ENCODE results near the gene TEX13C.
"Not testable (repeated sequence)": the region's sequence is repeated elsewhere in the genome, so short reads cannot be mapped to it uniquely, and the experiment has no call there.

Gene TEX13C

DNA sequence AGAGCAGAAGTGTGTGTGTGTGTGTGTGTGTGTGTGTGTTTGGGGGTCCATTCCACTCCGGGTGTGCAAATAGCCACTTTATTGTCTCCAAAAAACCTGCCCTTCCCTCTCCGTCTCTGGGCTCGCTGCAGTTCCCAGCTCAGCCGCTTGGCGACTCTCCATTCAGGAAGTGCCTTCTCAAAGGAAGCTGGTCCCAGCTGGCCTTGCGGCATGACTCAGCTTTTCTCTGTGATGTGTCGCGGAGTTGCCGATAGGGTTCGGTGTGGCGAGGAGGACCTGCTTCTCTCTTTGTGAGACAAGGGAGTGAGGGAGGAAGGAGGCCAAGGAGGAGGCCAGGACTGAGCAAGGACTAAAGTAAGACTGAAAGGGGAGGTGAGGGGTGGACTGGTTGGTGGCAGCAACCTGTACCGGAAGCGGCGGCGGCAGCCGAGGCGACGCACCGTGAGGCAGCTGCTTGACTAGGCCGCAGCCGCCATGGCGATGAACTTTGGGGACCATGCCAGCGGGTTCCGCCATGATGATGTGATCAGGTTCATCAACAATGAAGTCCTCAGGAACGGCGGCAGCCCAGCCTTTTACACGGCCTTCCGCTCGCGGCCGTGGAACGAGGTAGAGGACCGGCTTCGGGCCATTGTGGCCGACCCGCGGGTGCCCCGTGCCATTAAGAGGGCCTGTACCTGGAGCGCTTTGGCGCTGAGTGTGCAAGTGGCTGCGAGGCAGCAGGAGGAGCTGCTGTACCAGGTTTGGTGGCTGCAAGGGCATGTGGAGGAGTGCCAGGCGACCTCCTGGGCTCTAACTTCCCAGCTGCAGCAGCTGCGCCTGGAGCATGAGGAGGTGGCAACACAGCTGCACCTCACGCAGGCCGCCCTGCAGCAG lies at the start of gene TEX13C:
TSS of gene TEX13C (plus strand) at position 226 of the 876 bp plus-strand sequence. CDS start at position 475, 249 bp downstream.
- DNase-seq, result no peak

DNA sequence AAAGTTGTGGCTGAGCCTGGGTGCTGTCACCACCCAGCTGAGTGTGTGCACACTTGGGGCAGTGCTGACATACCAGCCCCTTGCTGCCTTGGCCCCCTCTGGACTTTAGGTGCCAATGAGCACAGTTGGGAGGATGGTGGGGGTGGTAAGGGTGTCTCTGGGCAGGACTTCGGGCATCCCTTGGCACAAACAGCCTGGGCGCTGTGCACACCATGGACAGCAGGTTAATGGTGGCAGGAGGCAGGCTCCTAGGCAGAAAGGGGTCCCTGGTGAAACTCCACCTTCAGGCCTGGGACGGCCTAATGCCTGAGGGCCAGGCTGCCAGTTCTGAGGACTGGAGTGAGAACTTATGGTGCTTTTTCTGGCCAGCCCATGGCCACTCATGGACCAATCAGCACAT lies 32.4 kb upstream of the TEX13C start:
- no peak for DNase-seq

DNA sequence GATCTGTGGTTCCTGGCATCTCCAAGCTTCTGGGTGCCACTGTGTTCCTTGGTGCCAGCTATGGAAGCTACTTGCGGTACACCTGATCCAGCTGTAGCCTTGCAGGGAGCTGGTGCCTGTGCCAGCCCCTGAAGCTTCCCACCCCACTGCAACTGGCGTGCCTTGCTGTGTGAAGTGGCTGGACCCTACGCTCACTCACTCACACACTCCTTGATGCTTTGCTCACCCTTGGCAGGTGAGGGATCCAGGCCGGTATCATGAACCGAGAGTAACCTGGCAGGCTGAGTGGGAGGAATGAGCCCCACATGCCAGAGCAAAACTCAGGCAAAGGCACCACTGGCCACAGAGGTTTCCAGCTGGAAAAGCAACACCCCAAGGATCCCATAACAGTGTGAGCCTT lies 31.3 kb upstream of the TEX13C start:
- no peak for DNase-seq

DNA sequence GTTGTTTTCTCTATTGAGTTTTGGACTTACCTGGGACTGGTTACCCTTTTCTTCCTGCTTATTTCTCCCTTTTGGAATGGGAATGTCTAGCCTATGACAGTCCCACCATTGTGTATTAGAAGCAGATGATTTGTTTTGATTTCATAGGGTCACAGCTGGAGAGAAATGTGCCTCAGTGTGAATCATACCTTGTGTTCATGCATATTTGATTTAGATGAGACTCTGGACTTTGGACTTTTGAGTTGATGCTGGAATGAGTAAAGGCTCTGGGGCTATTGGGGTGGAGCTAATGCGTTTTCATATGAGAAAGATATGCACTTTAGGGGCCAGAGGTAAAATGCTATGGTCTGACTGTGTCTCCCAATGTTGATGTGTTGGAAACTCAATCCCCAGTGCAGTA lies 30.5 kb upstream of the TEX13C start:
- DNase-seq, result no peak

DNA sequence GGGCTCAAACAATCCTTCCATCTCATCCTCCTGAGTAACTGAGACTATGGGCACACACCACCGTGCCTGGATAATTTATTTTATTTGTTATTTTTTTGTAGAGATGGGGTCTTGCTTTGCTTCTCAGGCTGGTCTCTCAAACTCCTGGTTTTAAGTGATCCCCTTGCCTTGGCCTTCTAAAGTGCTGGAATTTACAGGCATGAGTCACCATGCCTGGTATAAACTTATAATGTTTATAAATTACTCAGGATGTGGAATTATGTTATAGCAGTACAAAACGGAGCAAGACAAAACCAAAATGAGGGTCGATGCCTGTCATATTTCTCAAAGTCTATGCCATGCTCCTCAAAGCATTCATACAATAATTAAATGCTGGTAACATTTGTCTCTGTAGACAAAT lies 29.8 kb upstream of the TEX13C start:
- DNase-seq, result no peak

DNA sequence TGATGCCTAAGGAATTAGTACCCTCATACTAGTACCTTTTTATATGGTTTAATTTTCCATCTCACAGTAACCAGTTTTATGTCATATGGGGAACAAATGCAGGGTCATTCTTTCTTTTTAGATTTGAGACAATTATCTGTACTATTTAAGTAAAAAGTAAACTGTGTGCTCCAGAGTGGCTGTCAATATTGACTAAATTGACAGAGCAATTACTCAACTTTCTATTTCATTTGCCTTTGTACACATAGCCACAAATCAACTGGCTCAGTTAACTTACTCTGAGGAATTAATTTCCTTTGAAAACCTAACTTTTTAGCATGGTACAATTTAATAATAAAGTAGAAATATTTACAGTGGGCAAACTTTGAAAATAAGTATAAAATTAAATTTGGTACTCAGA lies 28.5 kb upstream of the TEX13C start:
- DNase-seq, result no peak

DNA sequence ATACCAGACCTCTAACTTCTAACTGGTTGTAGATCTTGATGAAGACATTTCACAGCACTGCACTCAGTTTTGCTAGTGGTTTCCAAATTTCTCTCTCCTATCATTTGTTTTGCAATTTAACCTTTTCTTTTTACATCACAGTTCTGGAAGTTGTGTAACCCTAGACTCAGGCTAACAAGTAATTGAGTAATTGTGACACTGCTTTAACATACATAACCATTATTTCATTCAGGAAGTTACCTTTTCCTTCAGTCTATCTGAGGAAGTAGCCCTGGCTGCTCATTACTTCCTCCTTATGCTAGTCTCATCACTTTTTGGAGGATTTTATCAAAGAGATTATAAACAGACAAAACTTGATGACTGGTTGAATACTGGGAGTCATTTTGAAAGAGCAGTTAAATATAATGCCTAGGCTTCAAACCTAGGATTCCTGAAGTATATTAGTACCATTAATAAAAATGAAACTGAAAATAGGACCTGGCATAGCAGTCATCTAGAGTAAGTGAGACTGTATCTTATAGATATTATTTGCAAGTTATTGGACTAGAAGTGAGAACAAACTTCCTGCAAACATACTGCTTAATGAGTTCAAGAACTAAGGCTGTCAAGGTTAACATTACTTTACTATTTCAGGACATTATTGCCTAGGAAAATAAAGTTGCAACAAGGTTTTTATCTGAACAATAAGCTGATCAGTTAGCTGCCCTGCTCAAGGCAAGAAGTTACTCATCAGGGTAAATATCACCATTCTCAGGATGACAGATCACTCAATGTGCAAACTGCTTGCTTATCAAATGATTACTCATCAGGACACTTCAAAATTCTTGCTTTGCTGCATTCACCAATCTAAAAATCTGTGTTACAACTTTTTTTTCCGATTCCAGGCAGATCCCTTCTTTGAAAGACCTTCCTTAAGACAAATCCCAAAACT lies 25.6 kb upstream of the TEX13C start:
- no peak for DNase-seq

DNA sequence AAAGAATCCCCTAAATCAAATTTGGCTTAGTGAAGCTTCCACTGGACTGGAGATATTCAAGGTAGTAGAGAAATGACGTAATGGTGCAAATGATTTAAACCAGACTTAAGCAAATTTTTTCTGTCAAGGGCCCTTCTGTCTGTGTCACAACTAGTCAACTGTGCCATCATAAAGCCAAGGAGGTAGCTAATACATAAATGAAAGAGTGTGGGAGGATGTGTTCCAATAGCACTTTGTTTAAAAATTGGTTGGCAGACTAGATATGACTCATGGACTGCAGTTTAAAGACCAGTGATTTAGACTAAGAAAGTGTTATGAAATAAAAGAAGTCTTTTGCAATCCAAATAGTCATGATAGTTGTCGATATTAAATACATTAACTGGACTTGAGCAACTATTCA lies 24.3 kb upstream of the TEX13C start:
- no peak for DNase-seq

DNA sequence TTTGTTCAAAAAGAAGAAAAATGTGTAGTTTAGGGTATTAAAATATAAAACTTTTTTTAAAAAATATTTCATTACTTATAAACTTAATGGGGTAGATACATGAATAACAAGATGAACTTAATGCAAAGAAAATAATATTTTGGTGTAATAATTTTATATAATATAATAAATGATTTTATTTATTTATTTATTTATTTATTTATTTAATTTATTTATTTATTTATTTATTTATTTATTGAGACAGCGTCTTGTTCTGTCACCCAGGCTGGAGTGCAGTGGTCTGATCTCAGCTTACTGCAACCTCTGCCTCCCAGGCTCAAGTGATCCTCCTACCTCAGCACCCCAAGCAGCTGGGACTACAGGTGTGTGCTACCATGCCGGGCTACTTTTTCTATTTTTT lies 20.8 kb upstream of the TEX13C start:
- DNase-seq, result no peak

DNA sequence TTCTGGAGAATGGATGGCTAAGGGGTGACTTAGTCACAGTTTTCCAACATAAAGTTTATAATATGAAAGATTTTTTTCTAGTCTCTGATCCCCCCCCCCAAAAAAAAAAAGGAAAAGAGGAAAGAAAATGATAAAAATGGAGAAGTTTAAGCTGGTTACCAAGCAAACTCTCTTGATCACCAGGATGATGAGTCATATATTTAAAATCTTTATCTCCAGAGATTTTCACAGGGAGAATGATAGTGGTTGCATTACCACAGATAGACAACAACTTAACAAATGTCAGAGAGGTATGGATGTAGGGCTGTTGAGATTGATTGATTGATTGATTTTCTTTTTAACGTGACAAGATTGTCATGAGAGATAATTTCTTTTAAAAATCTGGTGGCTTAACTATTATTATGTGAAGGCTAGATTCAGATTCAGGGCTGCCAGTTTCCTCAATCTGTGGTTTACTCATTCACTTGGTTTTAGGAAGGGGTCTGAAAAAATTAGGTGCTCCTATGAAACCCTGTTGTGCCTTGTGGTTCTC lies 13.3 kb upstream of the TEX13C start:
- DNase-seq, result no peak

DNA sequence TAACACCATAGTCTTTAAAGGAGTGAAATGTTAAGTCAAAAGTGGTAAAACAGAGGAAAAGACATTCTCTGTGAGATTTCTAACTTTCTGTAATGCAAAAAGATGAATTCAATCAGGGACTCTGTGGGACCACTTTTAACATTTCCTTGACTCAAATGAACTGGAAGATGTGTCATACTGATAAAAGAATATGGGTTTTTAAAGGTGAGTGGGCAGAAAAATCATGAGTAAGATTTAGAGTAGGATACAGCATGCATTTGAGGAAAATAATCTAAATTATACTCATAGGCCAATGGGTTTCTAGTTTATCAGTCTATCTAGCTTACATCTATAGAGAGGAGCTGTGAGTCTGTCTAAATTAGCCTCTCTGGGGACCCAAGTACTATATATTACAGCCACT lies 11.0 kb upstream of the TEX13C start:
- DNase-seq, result no peak

DNA sequence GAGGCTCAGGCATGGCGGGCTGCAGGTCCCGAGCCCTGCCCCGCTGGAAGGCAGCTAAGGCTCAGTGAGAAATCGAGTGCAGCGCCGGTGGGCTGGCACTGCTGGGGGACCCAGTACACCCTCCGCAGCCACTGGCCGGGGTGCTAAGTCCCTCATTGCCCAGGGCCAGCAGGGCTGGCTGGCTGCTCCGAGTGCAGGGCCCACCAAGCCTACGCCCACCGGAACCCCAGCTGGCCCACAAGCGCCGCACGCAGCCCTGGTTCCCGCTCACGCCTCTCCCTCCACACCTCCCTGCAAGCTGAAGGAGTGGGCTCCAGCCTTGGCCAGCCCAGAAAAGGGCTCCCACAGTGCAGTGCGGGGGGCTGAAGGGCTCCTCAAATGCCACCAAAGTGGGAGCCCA lies 505 bp upstream of the TEX13C start:
- not testable (repeated sequence) for DNase-seq

DNA sequence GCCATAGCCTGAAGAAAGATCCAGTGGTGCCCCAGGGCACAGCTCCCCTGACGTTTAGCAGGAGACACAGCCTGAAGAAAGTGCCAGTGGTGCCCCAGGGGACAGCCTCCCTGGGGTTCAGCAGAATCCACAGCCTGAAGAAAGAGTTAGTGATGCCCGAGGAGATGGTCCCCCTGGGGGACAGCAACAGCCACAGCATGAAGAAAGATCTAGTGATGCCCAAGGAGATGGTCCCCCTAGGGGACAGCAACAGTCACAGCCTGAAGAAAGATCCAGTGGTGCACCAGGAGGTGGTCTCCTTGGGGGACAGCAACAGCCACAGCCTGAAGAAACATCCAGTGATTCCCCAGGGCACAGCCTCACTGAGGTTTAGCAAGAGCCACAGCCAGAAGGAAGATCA lies 2.8 kb downstream of the TEX13C start:
- no peak for DNase-seq

DNA sequence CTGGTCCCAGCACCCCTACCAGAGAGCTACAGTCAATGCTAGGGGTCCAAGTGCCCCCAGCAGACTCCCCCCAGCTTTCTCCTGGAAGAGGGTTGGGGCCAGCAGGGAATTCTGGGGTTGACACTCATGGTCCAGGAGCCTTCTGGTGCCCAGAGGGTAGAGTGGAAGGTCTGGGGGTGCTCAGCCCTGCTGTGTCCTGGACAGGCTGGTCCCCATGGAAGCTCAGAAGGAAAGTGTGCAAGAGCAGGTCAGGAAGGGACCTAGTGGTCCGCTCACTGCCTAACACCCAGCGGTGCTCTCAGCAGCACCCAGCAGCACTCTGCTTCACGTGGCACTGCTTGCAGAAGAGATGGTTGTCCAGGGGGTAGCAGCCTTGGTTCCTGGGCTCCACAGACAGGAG lies 6.9 kb downstream of the TEX13C start:
- no peak for DNase-seq

DNA sequence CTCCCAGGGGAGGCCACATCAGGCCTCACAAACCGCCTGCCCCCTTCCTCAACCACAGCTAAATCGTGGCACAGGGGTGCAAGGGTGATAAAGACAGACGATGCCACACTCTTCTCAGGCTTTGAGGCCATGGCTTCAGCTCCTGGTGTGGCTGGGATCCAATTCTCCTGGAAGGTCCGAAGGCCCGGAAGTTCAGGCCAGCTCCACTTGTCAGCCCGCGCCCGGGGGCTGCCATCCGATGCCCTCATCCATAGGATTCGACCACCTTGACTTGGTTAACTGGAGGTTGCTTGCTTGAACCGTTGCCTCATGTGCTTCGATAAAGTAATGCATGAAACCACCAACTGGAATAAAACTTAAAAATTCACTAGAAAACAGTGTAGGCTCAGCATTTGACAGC lies 8.2 kb downstream of the TEX13C start:
- DNase-seq, result no peak

DNA sequence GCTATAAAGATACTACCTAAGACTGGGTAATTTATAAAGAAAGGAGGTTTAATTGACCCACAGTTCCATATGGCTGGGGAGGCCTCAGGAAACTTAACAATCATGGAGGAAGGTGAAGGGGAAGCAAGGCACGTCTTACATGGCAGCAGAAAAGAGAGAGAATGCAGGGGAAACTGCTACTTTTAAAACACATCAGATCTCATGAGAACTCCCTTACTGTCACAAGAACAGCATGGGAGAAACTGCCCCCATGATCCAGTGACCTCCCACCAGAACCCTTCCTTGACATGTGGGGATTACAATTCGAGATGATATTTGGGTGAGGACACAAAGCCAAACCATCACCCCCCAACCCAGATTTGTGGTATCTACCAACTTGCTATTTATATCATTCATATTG lies 13.9 kb downstream of the TEX13C start:
- no peak for DNase-seq

DNA sequence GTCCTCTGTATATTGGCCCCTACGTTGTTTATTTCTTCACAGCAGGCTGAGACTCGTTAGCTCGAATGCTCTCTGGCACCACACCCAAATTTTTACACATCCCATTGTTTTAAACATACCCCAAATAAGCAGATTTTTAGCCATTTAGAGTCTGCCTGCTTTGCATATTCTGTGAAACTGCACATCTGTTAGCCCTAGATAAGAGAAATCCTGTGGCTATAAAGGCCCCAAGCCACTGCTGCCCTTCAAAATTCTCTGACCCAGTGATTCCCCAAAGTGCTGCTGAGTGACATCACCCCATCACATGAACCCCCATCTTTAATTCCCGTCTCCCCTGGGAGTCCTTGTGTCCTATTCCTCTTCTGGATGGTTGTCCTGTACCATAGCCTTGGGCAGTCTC lies 20.8 kb downstream of the TEX13C start:
- DNase-seq, result no peak

DNA sequence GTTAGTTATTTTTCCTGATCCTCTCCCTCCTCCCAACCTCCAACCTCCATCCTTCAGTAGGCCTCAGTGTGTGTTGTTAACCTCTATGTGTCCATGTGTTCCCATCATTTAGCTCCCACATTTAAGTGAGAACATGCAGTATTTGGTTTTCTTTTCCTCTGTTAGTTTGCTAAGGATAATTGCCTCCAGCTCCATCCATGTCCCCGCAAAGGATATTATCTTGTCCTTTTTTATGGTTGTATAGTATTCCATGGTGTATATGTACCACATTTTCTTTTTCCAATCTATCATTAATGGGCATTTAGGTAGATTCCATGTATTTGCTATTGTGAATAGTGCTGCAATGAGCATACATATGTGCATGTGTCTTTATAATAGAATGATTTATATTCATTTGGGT lies 54.5 kb downstream of the TEX13C start:
- DNase-seq, result no peak

Data from NCI-H1436 (cell line).